HG03175 (cell line): ENCODE data around the gene COLQ.

Experiments
- ATAC-seq: cut with Tn5 transposase; IDR thresholded peaks from one replicate; pipeline ENCODE4 v1.9.1; 2021; ENCODE audit warnings: mild to moderate bottlenecking, moderate library complexity; ENCODE audit not compliant: unreplicated experiment

COLQ gene

GRCh38 chr3:15520804-15521572 is 518 bp downstream of the COLQ start:
- ATAC-seq = no peak

- no peak for ATAC-seq
These were observed 1.3 kb downstream of the COLQ start for GRCh38 chr3:15520185-15520584.

- ATAC-seq = no peak
These were observed 2.4 kb downstream of the COLQ start for GRCh38 chr3:15519096-15519495.

- no peak for ATAC-seq
These were observed 6.7 kb downstream of the COLQ start for GRCh38 chr3:15514663-15515340.

- ATAC-seq = no peak
These were observed 7.5 kb downstream of the COLQ start for GRCh38 chr3:15513810-15514662.

GRCh38 chr3:15513116-15513515 is 8.4 kb downstream of the COLQ start:
- ATAC-seq = no peak

- no peak for ATAC-seq
These were observed 9.3 kb downstream of the COLQ start for GRCh38 chr3:15512166-15512565.

- no peak for ATAC-seq
These were observed 10.3 kb downstream of the COLQ start for GRCh38 chr3:15511156-15511555.

GRCh38 chr3:15510493-15510892 is 11.0 kb downstream of the COLQ start:
- no peak for ATAC-seq

GRCh38 chr3:15506571-15506970 is 14.9 kb downstream of the COLQ start:
- no peak for ATAC-seq

- ATAC-seq = no peak
These were observed 15.9 kb downstream of the COLQ start for GRCh38 chr3:15505479-15506165.

- no peak for ATAC-seq
These were observed 18.9 kb downstream of the COLQ start for GRCh38 chr3:15502616-15503015.

GRCh38 chr3:15501126-15501525 is 20.4 kb downstream of the COLQ start:
- ATAC-seq = no peak

GRCh38 chr3:15500107-15500724 is 21.3 kb downstream of the COLQ start:
- ATAC-seq = no peak

- ATAC-seq = no peak
These were observed 22.0 kb downstream of the COLQ start for GRCh38 chr3:15499536-15499935.

- no peak for ATAC-seq
These were observed 22.9 kb downstream of the COLQ start for GRCh38 chr3:15498431-15499214.

GRCh38 chr3:15497964-15498363 is 23.5 kb downstream of the COLQ start:
- ATAC-seq = no peak

- ATAC-seq = no peak
These were observed 25.2 kb downstream of the COLQ start for GRCh38 chr3:15496341-15496664.

GRCh38 chr3:15495461-15496340 is 25.8 kb downstream of the COLQ start:
- no peak for ATAC-seq
